Measurements from ENCODE around the gene GHR.

- TF ChIP-seq CTCF (IDR thresholded peaks at IDR 0.05) (no peak), POLR2A (IDR thresholded peaks at IDR 0.05) (no peak), EP300 (IDR thresholded peaks at IDR 0.05) (no peak), POLR2AphosphoS5 (IDR thresholded peaks at IDR 0.05) (no peak)
These were observed 93.2 kb downstream of the GHR start for GRCh38 chr5:42516282-42517042.
